DMS114 treated with DMSO at 0.1 percent for 48 hours (cell line): ENCODE measurements around the gene SH3PXD2A.
"Not testable (repeated sequence)": the region's sequence is repeated elsewhere in the genome, so short reads cannot be mapped to it uniquely, and the experiment has no call there.

Source experiments
- DNase-seq: peaks from one replicate; lab custom pipeline; 2025; ENCODE audit not compliant: unreplicated experiment; lab: John Stamatoyannopoulos, UW

The SH3PXD2A gene

GRCh38 chr10:103612462-103613365, 242.7 kb downstream of the SH3PXD2A start:
- DNase-seq, result no peak

GRCh38 chr10:103610921-103611511, 244.4 kb downstream of the SH3PXD2A start:
- DNase-seq, result no peak

- DNase-seq, result no peak
These were observed 245.3 kb downstream of the SH3PXD2A start for GRCh38 chr10:103610083-103610472.

GRCh38 chr10:103609231-103610082, 245.9 kb downstream of the SH3PXD2A start:
- no peak for DNase-seq

GRCh38 chr10:103608056-103608455, 247.3 kb downstream of the SH3PXD2A start:
- not testable (repeated sequence) for DNase-seq

- not testable (repeated sequence) for DNase-seq
These were observed 248.3 kb downstream of the SH3PXD2A start for GRCh38 chr10:103607051-103607450.

- not testable (repeated sequence) for DNase-seq
These were observed 249.3 kb downstream of the SH3PXD2A start for GRCh38 chr10:103606097-103606438.

- no peak for DNase-seq
These were observed 249.8 kb downstream of the SH3PXD2A start for GRCh38 chr10:103605359-103606096.

- DNase-seq, result no peak
These were observed 252.0 kb downstream of the SH3PXD2A start for GRCh38 chr10:103603382-103603781.

- DNase-seq, result no peak
These were observed 252.6 kb downstream of the SH3PXD2A start for GRCh38 chr10:103602852-103603155.

- no peak for DNase-seq
These were observed 253.1 kb downstream of the SH3PXD2A start for GRCh38 chr10:103602028-103602851.

GRCh38 chr10:103600956-103601569, 254.3 kb downstream of the SH3PXD2A start:
- no peak for DNase-seq

GRCh38 chr10:103600325-103600724, 255.1 kb downstream of the SH3PXD2A start:
- DNase-seq, result no peak

GRCh38 chr10:103599907-103600306, 255.5 kb downstream of the SH3PXD2A start:
- no peak for DNase-seq

- no peak for DNase-seq
These were observed 256.2 kb downstream of the SH3PXD2A start for GRCh38 chr10:103599211-103599610.

- DNase-seq, result peak; percentile 43
These were observed 256.7 kb downstream of the SH3PXD2A start for GRCh38 chr10:103598654-103599115.

- DNase-seq, result no peak
These were observed 258.4 kb downstream of the SH3PXD2A start for GRCh38 chr10:103597003-103597402.

- no peak for DNase-seq
These were observed 259.2 kb downstream of the SH3PXD2A start for GRCh38 chr10:103595933-103596726.
